ENCODE measurements around the gene MYH10.
"Not testable (repeated sequence)": the region's sequence is repeated elsewhere in the genome, so short reads cannot be mapped to it uniquely, and the experiment has no call there.

Gene MYH10

GRCh38 chr17:8557176-8557806 lies 73.2 kb downstream of the MYH10 start:
- no peak for FAIRE-seq

GRCh38 chr17:8556074-8556473 lies 74.5 kb downstream of the MYH10 start:
- peak; percentile 22 for DNase-seq (ENCODE audit: low spot score)
- FAIRE-seq: no peak

More at GRCh38 chr17:8557176-8557806, 73.2 kb downstream of the MYH10 start:
- no peak for DNase-seq (ENCODE audit: low spot score)

GRCh38 chr17:8555062-8555461 lies 75.5 kb downstream of the MYH10 start:
- DNase-seq (ENCODE audit: low spot score) (no peak), FAIRE-seq (no peak)

GRCh38 chr17:8552577-8553320 lies 77.8 kb downstream of the MYH10 start:
- DNase-seq (ENCODE audit: low spot score) (no peak), FAIRE-seq (no peak)

- FAIRE-seq (no peak), DNase-seq (ENCODE audit: low spot score) (no peak)
Observed at GRCh38 chr17:8542599-8543502, 87.7 kb downstream of the MYH10 start.

- FAIRE-seq; DNase-seq (ENCODE audit: low spot score): not testable (repeated sequence)
Observed at GRCh38 chr17:8539976-8540375, 90.5 kb downstream of the MYH10 start.

GRCh38 chr17:8537734-8538133 lies 92.8 kb downstream of the MYH10 start:
- no peak for FAIRE-seq
- DNase-seq (ENCODE audit: low spot score): no peak

GRCh38 chr17:8534498-8535188 lies 95.9 kb downstream of the MYH10 start:
- FAIRE-seq: no peak
- DNase-seq (ENCODE audit: low spot score): no peak

GRCh38 chr17:8532021-8532420 lies 98.5 kb downstream of the MYH10 start:
- FAIRE-seq: no peak
- DNase-seq (ENCODE audit: low spot score): no peak

- DNase-seq (ENCODE audit: low spot score) (no peak), FAIRE-seq (no peak)
Observed at GRCh38 chr17:8522577-8522976, 107.9 kb downstream of the MYH10 start.

- DNase-seq (ENCODE audit: low spot score) (no peak), FAIRE-seq (no peak)
Observed at GRCh38 chr17:8520981-8521380, 109.5 kb downstream of the MYH10 start.

GRCh38 chr17:8518850-8519249 lies 111.7 kb downstream of the MYH10 start:
- no peak for DNase-seq (ENCODE audit: low spot score)
- FAIRE-seq: no peak

GRCh38 chr17:8518326-8518725 lies 112.2 kb downstream of the MYH10 start:
- FAIRE-seq: no peak
- no peak for DNase-seq (ENCODE audit: low spot score)

- no peak for FAIRE-seq
- DNase-seq (ENCODE audit: low spot score): no peak
Observed at GRCh38 chr17:8514801-8515200, 115.7 kb downstream of the MYH10 start.

- no peak for DNase-seq (ENCODE audit: low spot score)
- no peak for FAIRE-seq
Observed at GRCh38 chr17:8506145-8506544, 124.4 kb downstream of the MYH10 start.

- DNase-seq (ENCODE audit: low spot score) (no peak), FAIRE-seq (no peak)
Observed at GRCh38 chr17:8504460-8505207, 125.9 kb downstream of the MYH10 start.

GRCh38 chr17:8503807-8504206 lies 126.7 kb downstream of the MYH10 start:
- no peak for FAIRE-seq
- DNase-seq (ENCODE audit: low spot score): no peak

GRCh38 chr17:8503368-8503767 lies 127.2 kb downstream of the MYH10 start:
- no peak for DNase-seq (ENCODE audit: low spot score)
- no peak for FAIRE-seq

- DNase-seq (ENCODE audit: low spot score): no peak
- no peak for FAIRE-seq
Observed at GRCh38 chr17:8502126-8502525, 128.4 kb downstream of the MYH10 start.

- FAIRE-seq (no peak), DNase-seq (ENCODE audit: low spot score) (no peak)
Observed at GRCh38 chr17:8500609-8501008, 129.9 kb downstream of the MYH10 start.

- FAIRE-seq (no peak), DNase-seq (ENCODE audit: low spot score) (no peak)
Observed at GRCh38 chr17:8499614-8500013, 130.9 kb downstream of the MYH10 start.

Data from urothelium cell line (cell line).